Activated T-helper 1 cell treated with anti-CD3 and anti-CD28 coated beads, Interleukin-12 subunit alpha, Interleukin-12 subunit beta, Interleukin-2, Interleukin-4 antibody, amounts not matched to agents 30 ng/mL and 10 ng/mL and 1 ng/mL, durations not matched to agents 14 hours and 24 hours and 36 hours (primary cell): ENCODE results near the gene PDX1. TPM values are rescaled to one million over a fixed set of nuclear protein-coding genes. Genes with fewer than 3 reads are reported as not detected.

ENCODE experiments used
- DNase-seq: peaks from one replicate; pipeline ENCODE4 v3.0.0; 2021; ENCODE audit warnings: low spot score
- H3K27ac Mint-ChIP-seq: one replicate; pipeline ENCODE4 v1.8.0; 2021; ENCODE audit warnings: mild to moderate bottlenecking, mixed read lengths
- H3K27me3 Mint-ChIP-seq: one replicate; pipeline ENCODE4 v1.8.0; 2022; ENCODE audit warnings: mild to moderate bottlenecking, moderate library complexity, mixed read lengths; ENCODE audit not compliant: insufficient read depth
- H3K36me3 Mint-ChIP-seq: one replicate; pipeline ENCODE4 v1.8.0; 2021; ENCODE audit warnings: low read depth, mixed read lengths
- H3K4me1 Mint-ChIP-seq: one replicate; pipeline ENCODE4 v1.8.0; 2021; ENCODE audit warnings: low read depth, mixed read lengths
- H3K4me3 Mint-ChIP-seq: one replicate; pipeline ENCODE4 v1.8.0; 2021; ENCODE audit warnings: mild to moderate bottlenecking, moderate library complexity, mixed read lengths
- H3K9me3 Mint-ChIP-seq: one replicate; pipeline ENCODE4 v1.8.0; 2021; ENCODE audit warnings: mixed read lengths
- intact Hi-C: fragments of 100-400 bp; cut with micrococcal nuclease; formaldehyde crosslinking; loops from one replicate; pipeline ENCODE4 v1.15.1; 2024
- total RNA-seq: library from RNA; stranded (reverse); gene quantifications from 2 replicates; pipeline ENCODE4 v1.2.3, GENCODE V29; 2022

PDX1 gene
- total RNA-seq: not detected in 2 replicates

- H3K9me3 Mint-ChIP-seq: no peaks in the 10 kb centered on the region
- H3K27me3 Mint-ChIP-seq: peaks cover 72% of the 10 kb centered on the region
- peak within 1 kb of the TSS; percentile 54 for H3K4me3 Mint-ChIP-seq
- no peaks in the 10 kb centered on the region for H3K36me3 Mint-ChIP-seq
- H3K27ac Mint-ChIP-seq: peak within 1 kb of the TSS; percentile 44
- intact Hi-C loops: no loop called here
- no peak for DNase-seq
- peaks cover 5% of the 10 kb centered on the region for H3K4me1 Mint-ChIP-seq
Measured at GRCh38 chr13:27919934-27920676, at the start of gene PDX1. TSS of gene PDX1 (plus strand) at chr13:27920000. CDS start at chr13:27920139, 139 bp downstream.

- intact Hi-C loops: no loop called here
- H3K36me3 Mint-ChIP-seq: no peaks in the 10 kb centered on the region
- peaks cover 13% of the 10 kb centered on the region for H3K27me3 Mint-ChIP-seq
- no peak for DNase-seq
- H3K27ac Mint-ChIP-seq: no peak overlapping the region
- no peak overlapping the region for H3K4me3 Mint-ChIP-seq
- no peaks in the 10 kb centered on the region for H3K4me1 Mint-ChIP-seq
- no peaks in the 10 kb centered on the region for H3K9me3 Mint-ChIP-seq
Measured at GRCh38 chr13:27878274-27878673, 41.5 kb upstream of the PDX1 start.

- intact Hi-C loops: no loop called here
- H3K27me3 Mint-ChIP-seq: peaks cover 12% of the 10 kb centered on the region
- H3K4me1 Mint-ChIP-seq: no peaks in the 10 kb centered on the region
- DNase-seq: no peak
- H3K27ac Mint-ChIP-seq: no peak overlapping the region
- H3K9me3 Mint-ChIP-seq: no peaks in the 10 kb centered on the region
- H3K36me3 Mint-ChIP-seq: no peaks in the 10 kb centered on the region
- no peak overlapping the region for H3K4me3 Mint-ChIP-seq
Measured at GRCh38 chr13:27889471-27889870, 30.3 kb upstream of the PDX1 start.

- intact Hi-C loops: no loop called here
- Mint-ChIP-seq H3K9me3 (no peaks in the 10 kb centered on the region), H3K27ac (no peak overlapping the region), H3K4me3 (no peak overlapping the region), H3K4me1 (no peaks in the 10 kb centered on the region), H3K36me3 (no peaks in the 10 kb centered on the region), H3K27me3 (peaks cover 23% of the 10 kb centered on the region)
- no peak for DNase-seq
Measured at GRCh38 chr13:27896726-27897125, 23.1 kb upstream of the PDX1 start.

- Mint-ChIP-seq H3K36me3 (no peaks in the 10 kb centered on the region), H3K4me3 (no peak overlapping the region), H3K4me1 (no peaks in the 10 kb centered on the region), H3K9me3 (no peaks in the 10 kb centered on the region), H3K27me3 (peaks cover 14% of the 10 kb centered on the region), H3K27ac (no peak overlapping the region)
- intact Hi-C loops: no loop called here
- DNase-seq: no peak
Measured at GRCh38 chr13:27904719-27905118, 15.1 kb upstream of the PDX1 start.

DNA sequence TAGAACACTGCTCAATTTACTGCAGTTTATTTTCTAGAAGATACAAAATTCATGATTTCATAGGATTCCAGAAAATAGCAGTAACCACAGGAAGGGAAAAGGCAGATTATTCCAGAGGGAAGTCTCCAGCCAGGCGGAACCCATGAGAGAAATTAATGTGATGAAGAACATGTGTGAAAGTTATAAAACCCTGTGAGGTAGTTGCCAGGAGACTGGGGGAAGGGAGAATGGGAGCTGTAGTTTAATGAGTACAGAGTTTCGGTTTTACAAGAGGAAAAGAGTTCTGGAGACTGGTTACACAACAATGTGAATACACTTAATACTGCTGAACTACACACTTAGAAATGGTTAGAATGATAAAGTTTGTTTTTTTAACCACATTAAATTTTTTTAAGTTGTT, 14.2 kb upstream of the PDX1 start:
- no peaks in the 10 kb centered on the region for H3K9me3 Mint-ChIP-seq
- no peak overlapping the region for H3K4me3 Mint-ChIP-seq
- H3K27me3 Mint-ChIP-seq: peaks cover 13% of the 10 kb centered on the region
- H3K36me3 Mint-ChIP-seq: no peaks in the 10 kb centered on the region
- no peaks in the 10 kb centered on the region for H3K4me1 Mint-ChIP-seq
- no peak overlapping the region for H3K27ac Mint-ChIP-seq
- intact Hi-C loops: no loop called here
- no peak for DNase-seq

- no peaks in the 10 kb centered on the region for H3K4me1 Mint-ChIP-seq
- no peaks in the 10 kb centered on the region for H3K36me3 Mint-ChIP-seq
- H3K9me3 Mint-ChIP-seq: no peaks in the 10 kb centered on the region
- no peak overlapping the region for H3K4me3 Mint-ChIP-seq
- no peak overlapping the region for H3K27ac Mint-ChIP-seq
- DNase-seq: no peak
- H3K27me3 Mint-ChIP-seq: peaks cover 12% of the 10 kb centered on the region
- intact Hi-C loops: no loop called here
Measured at GRCh38 chr13:27907121-27907787, 12.5 kb upstream of the PDX1 start.

DNA sequence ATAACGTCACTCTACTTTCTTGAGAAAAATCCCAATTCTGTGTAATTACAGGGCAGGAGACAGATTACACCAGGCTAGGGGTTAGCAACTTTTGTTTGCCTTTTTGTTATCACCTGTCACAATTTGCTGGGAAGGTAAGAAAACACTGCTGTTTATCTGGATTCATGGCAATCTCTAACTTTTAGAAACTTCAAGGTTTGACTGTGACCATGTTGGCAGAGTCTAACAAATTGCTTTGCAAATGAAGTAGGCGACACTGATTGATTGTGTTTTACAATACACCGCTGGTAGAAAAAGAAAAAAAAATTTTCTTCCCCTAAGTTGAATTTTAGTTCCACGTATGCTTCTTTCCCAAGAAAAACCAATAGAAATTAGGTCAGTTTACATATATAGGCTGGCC, 10.4 kb upstream of the PDX1 start:
- H3K27me3 Mint-ChIP-seq: peaks cover 24% of the 10 kb centered on the region
- H3K4me3 Mint-ChIP-seq: no peak overlapping the region
- H3K4me1 Mint-ChIP-seq: no peaks in the 10 kb centered on the region
- H3K36me3 Mint-ChIP-seq: no peaks in the 10 kb centered on the region
- no peak overlapping the region for H3K27ac Mint-ChIP-seq
- intact Hi-C loops: no loop called here
- DNase-seq: no peak
- no peaks in the 10 kb centered on the region for H3K9me3 Mint-ChIP-seq

GRCh38 chr13:27911521-27911920, 8.3 kb upstream of the PDX1 start:
- Mint-ChIP-seq H3K4me3 (no peak overlapping the region), H3K27ac (no peak overlapping the region), H3K36me3 (no peaks in the 10 kb centered on the region), H3K27me3 (peaks cover 27% of the 10 kb centered on the region), H3K9me3 (no peaks in the 10 kb centered on the region), H3K4me1 (no peaks in the 10 kb centered on the region)
- intact Hi-C loops: no loop called here
- DNase-seq: no peak

DNA sequence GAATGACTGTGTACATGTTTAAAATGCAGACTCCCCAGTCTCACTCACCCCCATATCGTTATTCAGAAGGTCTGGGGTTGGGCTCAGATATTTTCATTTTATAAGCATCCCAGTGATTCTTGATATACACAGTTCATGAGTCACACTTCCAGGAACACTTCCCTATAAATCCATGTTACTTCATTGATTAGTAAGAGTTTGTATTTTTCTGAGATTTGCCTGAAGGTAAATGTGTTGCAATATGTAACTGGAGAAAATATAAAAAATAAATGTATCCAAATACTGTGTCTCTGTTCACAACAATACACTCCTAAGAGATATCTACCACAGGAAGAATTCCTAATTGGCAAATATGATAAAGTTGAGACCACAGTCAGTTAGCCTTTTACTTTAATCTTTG, 6.6 kb upstream of the PDX1 start:
- Mint-ChIP-seq H3K4me3 (no peak overlapping the region), H3K27ac (no peak overlapping the region), H3K9me3 (no peaks in the 10 kb centered on the region), H3K36me3 (no peaks in the 10 kb centered on the region), H3K27me3 (peaks cover 39% of the 10 kb centered on the region), H3K4me1 (peaks cover 2% of the 10 kb centered on the region)
- intact Hi-C loops: no loop called here
- DNase-seq: no peak

DNA sequence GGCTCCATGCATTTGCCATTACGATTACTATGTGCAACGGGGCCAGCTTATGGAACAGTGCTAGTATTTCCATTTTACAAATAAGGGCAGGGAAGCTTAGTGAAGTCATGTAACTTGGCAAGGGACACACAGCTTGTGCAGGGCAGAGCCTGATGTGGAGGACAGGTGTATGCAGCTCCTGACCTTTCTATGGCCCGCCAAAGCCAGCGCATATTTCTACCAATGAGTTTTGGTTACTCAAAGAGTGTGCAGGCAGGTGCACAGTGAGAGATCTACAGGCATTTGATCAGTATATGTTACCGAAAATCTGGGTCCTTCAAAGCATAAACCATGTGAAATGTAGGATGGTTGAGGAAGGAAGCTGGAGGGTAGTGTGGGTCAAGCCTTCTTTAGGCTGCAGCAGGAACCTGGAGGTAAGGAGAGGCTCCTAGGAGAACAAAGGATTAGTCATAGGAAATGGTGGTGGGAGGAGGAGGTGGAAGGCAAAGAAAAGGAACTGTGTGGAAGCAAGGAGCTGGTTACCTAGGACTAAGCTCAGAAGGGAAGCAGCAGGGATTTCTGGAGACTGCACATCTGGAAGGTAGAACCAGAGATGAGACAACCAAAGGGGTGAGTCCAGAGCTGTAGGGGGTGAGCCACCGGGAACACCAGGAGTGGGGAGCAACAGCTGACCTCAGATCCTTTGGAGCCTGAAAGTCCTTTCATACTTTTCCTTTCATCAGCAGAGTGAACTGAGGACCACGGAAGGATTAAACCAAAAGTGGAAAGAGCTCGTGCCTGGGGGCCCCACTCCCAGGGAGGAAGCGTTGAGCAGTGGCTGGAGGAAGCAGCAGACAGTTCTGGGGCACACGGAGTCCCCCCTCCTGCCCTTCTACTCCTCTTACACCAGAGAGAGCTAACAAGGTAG, 4.2 kb upstream of the PDX1 start:
- intact Hi-C loops: no loop called here
- no peak for DNase-seq
- Mint-ChIP-seq H3K36me3 (no peaks in the 10 kb centered on the region), H3K27me3 (peaks cover 54% of the 10 kb centered on the region), H3K4me3 (no peak overlapping the region), H3K27ac (no peak overlapping the region), H3K4me1 (peaks cover 5% of the 10 kb centered on the region), H3K9me3 (no peaks in the 10 kb centered on the region)

GRCh38 chr13:27917121-27917947, 2.5 kb upstream of the PDX1 start:
- peak overlapping the region; percentile 22 for H3K4me3 Mint-ChIP-seq

More at GRCh38 chr13:27917121-27917947, 2.5 kb upstream of the PDX1 start:
- DNase-seq: no peak
- Mint-ChIP-seq H3K27ac (peak overlapping the region; percentile 44), H3K9me3 (no peaks in the 10 kb centered on the region), H3K4me1 (peaks cover 5% of the 10 kb centered on the region), H3K27me3 (peaks cover 62% of the 10 kb centered on the region), H3K36me3 (no peaks in the 10 kb centered on the region)
- intact Hi-C loops: no loop called here
